Heart right ventricle (tissue), 16 donors: ENCODE data around the gene P2RY13. TPM values are rescaled to one million over a fixed set of nuclear protein-coding genes. Genes with fewer than 3 reads are reported as not detected.

Source experiments
- ATAC-seq, 8 donors: fragments of 200-7000 bp; cut with Tn5 transposase; one replicate each; pipeline ENCODE4 v1.9.1; 2020; ENCODE audit warnings: mild to moderate bottlenecking in 8 of 8, moderate library complexity in 8 of 8, moderate number of reproducible peaks in 1 of 8
- DNase-seq, 2 donors: peaks; one replicate each; pipeline ENCODE4 v3.0.0-alpha.2; 2020
- H3K27ac ChIP-seq, 10 donors: fragments of 200-600 bp; sonication (generic) in 2 of 10; one replicate each; pipeline versions ENCODE4 v1.5.0 to v1.8.0; 2020 to 2022; ENCODE audit warnings: mild to moderate bottlenecking in 3 of 10
- H3K27me3 ChIP-seq, 7 donors: fragments of 200-600 bp; one replicate each; pipeline ENCODE4 v1.8.0; 2021 to 2022; ENCODE audit warnings: mild to moderate bottlenecking in 2 of 7
- H3K36me3 ChIP-seq, 9 donors: fragments of 200-600 bp; sonication (generic) in 1 of 9; one replicate each; pipeline versions ENCODE4 v1.5.0 to v1.8.0; 2020 to 2022; ENCODE audit warnings: mild to moderate bottlenecking in 2 of 9
- H3K4me1 ChIP-seq, 9 donors: fragments of 200-600 bp; sonication (generic) in 1 of 9; one replicate each; pipeline versions ENCODE4 v1.5.0 to v1.8.0; 2020 to 2022; ENCODE audit warnings: mild to moderate bottlenecking in 4 of 9
- H3K4me3 ChIP-seq, 10 donors: fragments of 200-600 bp; sonication (generic) in 2 of 10; one replicate each; pipeline versions ENCODE4 v1.5.0 to v1.8.0; 2020 to 2022; ENCODE audit warnings: mild to moderate bottlenecking in 7 of 10, moderate library complexity in 2 of 10
- H3K9me3 ChIP-seq, 11 donors: fragments of 200-600 bp in 10 of 11; sonication (generic) in 2 of 11; one replicate each; pipeline versions ENCODE4 v1.5.0 to v1.8.0; 2013 to 2022; ENCODE audit warnings: mild to moderate bottlenecking in 2 of 11, control low read depth in 1 of 11, moderate library complexity in 1 of 11
- WGBS, 2 donors: extraction: QIAGEN DNeasy Blood & Tissue Kit; methylation state at CpG; one replicate each; pipeline ENCODE4 v1.1.7; 2013; ENCODE audit warnings: inconsistent platforms in 1 of 2; 5-methylcytosine and 5-hydroxymethylcytosine counted together
- intact Hi-C, 10 donors: fragments of 100-400 bp; cut with DNase I; formaldehyde crosslinking; loops; one replicate each; pipeline versions ENCODE4 v1.11.1 to v1.14.2; 2022
- polyA plus RNA-seq, 2 donors: library from polyadenylated mRNA; stranded (reverse); fragments of 200-250 nt; gene quantifications; one replicate each; pipeline ENCODE4 v1.2.3, GENCODE V29; 2013
- total RNA-seq, 10 donors: library from RNA; stranded (reverse); fragmentation: NEBNext Ultra II Directional in 3 of 10; extraction: Animal tissue kit (Norgen Biotek cat#: 25700) in 3 of 10; gene quantifications; one replicate each; pipeline versions ENCODE4 v1.2.1 to v1.2.4, GENCODE V29; 2021 to 2023
- TF ChIP-seq, protein P1 (sequence below), 9 donors: fragments of 200-600 bp; sonication (generic) in 2 of 9; IDR thresholded peaks; one replicate each; pipeline versions ENCODE4 v1.5.0 to v1.8.0; 2021 to 2022; ENCODE audit warnings: antibody characterized with exemption in 9 of 9, mild to moderate bottlenecking in 5 of 9, moderate library complexity in 1 of 9
- donor health status: Arrhythmogenic right ventricular cardiomyopathy.
- donor health status: ischemic (EF 13 %, LVEDD 7.1; RV severe dilation, severe dysfunction).
- donor health status: healthy with polysubstance abuse.
- donor health status: DM: no; HTN: yes; CAD: no.
- donor health status: DM: no; HTN: no; CAD: no.
- donor health status: ischemic (EF 25% LVEDD 6.9; RV normal size, moderate dysfunction).
- donor health status: ischemic (EF 25% LVEDD 5.7; RV mildly dilated, moderate dysfunction).
- donor health status: healthy.
- donor health status: DM: yes; HTN: yes; CAD: no.
- donor health status: Ischemic cardiomyopathy.
- donor health status: ischemic (EF 35%, LVEDD 5.7; RV mildly dilated, moderate dysfunction).
- donor health status: nonischemic (EF 11% LVEDD 7.7; RV severe dilation, severe dysfunction).
- donor health status: DM: yes; HTN: yes; CAD: no.
- donor health status: PGD.
- donor health status: ischemic (EF 29% LVEDD 5.4; RV normal size, mild dysfunction).
- donor health status: nonischemic (EF 23%, LVEDD 6.1; RV moderate dilation, normal function).

The P2RY13 gene
- total and polyA plus RNA-seq, 12 donors, result 0.14 to 4.9 (median 0.39) TPM

DNA sequence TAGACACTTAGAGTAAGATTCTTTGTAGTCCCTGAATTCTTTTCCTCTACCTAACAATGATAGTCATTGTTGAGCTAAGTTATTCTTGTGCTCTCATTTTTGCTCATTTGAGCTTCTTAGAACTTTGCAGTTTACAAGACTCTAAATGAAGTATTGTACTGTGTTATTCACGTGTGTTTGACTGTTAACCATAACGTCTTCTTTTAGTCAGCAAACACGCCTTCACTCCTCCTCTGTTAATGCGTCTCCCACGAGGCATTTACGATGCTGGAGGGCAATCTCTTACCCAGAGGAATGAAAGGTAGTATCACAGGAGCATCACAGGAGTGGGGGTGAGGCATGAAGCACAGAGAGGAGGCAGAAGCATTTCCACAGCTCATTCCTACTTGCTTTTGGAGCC is 36.2 kb downstream of the P2RY13 start:
- Histone ChIP-seq H3K9me3 (no peaks in the 10 kb centered on the region), H3K36me3 (no peaks in the 10 kb centered on the region), H3K4me1 (no peaks in the 10 kb centered on the region), H3K27ac (no peak overlapping the region), H3K27me3 (no peaks in the 10 kb centered on the region), H3K4me3 (no peak overlapping the region)
- 84 to 85% methylated on average over 6 of the region's 6 CpGs for WGBS, 2 donors
- intact Hi-C loops, result loop anchor here in 1 of 10 donors (5.0 kb wide), 1 partner anchor 544 kb away; no protein-coding TSS in a partner anchor
- TF ChIP-seq, protein P1, sequence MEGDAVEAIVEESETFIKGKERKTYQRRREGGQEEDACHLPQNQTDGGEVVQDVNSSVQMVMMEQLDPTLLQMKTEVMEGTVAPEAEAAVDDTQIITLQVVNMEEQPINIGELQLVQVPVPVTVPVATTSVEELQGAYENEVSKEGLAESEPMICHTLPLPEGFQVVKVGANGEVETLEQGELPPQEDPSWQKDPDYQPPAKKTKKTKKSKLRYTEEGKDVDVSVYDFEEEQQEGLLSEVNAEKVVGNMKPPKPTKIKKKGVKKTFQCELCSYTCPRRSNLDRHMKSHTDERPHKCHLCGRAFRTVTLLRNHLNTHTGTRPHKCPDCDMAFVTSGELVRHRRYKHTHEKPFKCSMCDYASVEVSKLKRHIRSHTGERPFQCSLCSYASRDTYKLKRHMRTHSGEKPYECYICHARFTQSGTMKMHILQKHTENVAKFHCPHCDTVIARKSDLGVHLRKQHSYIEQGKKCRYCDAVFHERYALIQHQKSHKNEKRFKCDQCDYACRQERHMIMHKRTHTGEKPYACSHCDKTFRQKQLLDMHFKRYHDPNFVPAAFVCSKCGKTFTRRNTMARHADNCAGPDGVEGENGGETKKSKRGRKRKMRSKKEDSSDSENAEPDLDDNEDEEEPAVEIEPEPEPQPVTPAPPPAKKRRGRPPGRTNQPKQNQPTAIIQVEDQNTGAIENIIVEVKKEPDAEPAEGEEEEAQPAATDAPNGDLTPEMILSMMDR (IDR thresholded peaks at IDR 0.05), result no peak
- ATAC-seq (no peak), DNase-seq (no peak)

DNA sequence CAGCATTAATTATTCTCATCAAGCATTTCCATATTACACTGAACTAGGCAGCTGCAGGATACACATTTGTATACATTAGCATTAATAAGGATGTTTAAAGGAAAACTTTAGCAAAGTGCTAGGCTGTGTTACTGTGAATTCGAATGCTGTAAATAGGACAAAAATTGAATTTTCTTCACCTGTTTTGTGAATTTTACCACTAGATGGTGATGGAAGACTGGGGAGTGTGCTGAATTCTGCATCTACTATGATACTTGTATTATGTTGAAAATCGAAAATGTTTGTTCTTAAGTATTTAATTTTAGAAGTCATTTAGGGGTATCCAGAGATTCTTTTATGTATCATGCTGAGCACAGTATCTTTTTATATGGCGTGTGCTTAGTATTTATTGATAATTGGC is 38.7 kb downstream of the P2RY13 start:
- Histone ChIP-seq H3K9me3 (no peaks in the 10 kb centered on the region), H3K4me1 (no peaks in the 10 kb centered on the region), H3K27me3 (no peaks in the 10 kb centered on the region), H3K36me3 (no peaks in the 10 kb centered on the region), H3K4me3 (no peak overlapping the region), H3K27ac (no peak overlapping the region)
- intact Hi-C loops, result loop anchor here in 1 of 10 donors (5.0 kb wide), 1 partner anchor 547 kb away; no protein-coding TSS in a partner anchor
- DNase-seq, result no peak
- ATAC-seq, result no peak
- WGBS, 2 donors, result 61 to 79% methylated on average over 3 of the region's 3 CpGs
- TF ChIP-seq, protein P1 (IDR thresholded peaks at IDR 0.05), result peak in 7 of 9 donors; percentile 22 to 50 (median 47)

DNA sequence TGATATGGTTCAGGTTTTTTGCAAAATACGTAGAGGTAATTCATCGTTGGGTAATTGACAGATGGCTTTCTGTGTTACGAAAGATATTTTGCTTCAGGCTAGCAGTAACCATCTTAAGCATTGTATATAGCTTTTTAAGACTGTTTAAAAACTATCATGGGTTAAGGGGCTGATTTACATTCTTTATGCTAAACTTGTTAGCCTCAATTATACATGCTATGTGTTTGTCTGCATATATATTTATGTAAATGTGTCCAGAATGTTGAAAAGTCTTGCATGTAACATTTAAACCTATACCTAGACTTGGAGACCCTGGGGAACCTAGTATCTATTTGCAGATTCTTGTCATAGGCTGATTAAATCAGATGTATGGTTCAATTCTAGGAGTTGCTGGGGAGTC is 39.9 kb downstream of the P2RY13 start:
- DNase-seq (no peak), ATAC-seq (no peak)
- intact Hi-C loops, result no loop called here
- Histone ChIP-seq H3K9me3 (no peaks in the 10 kb centered on the region), H3K4me3 (no peak overlapping the region), H3K27ac (no peak overlapping the region), H3K27me3 (no peaks in the 10 kb centered on the region), H3K4me1 (peaks cover 0 to under 1% (median 0%) of the 10 kb centered on the region in 9 donors), H3K36me3 (no peaks in the 10 kb centered on the region)
- WGBS, 2 donors, result 49 to 57% methylated on average over 3 of the region's 3 CpGs
- TF ChIP-seq, protein P1 (IDR thresholded peaks at IDR 0.05), result no peak

DNA sequence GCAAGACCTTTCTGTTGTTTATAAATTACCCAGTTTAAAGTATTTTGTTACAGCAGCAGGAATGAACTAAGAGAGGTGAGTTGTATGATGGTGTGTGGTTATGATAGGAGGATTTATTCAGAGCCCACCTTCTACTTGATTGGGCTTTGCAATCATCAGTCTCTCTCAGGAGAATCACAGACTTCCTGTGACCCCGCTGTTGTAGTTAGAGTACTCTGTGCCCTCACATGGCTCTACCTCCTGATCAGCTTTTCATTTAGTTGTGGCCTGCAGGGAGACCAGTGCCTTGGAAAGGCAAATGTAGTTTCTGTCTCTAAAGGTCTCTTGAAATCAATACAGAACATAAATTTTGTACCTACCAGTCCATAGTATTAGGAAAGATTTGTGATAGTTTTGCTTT is 43.4 kb downstream of the P2RY13 start:
- Histone ChIP-seq H3K27ac (no peak overlapping the region), H3K36me3 (no peaks in the 10 kb centered on the region), H3K27me3 (no peaks in the 10 kb centered on the region), H3K4me3 (no peak overlapping the region), H3K4me1 (peaks cover 0 to 15% (median 9%) of the 10 kb centered on the region in 9 donors), H3K9me3 (no peaks in the 10 kb centered on the region)
- DNase-seq, result no peak
- 59 to 61% methylated on average over 1 of the region's 1 CpG for WGBS, 2 donors
- TF ChIP-seq, protein P1 (IDR thresholded peaks at IDR 0.05), result no peak
- intact Hi-C loops, result no loop called here
- ATAC-seq, result no peak
